Activated CD4-positive, CD25-positive, alpha-beta regulatory T cell treated with anti-CD3 and anti-CD28 coated beads, Interleukin-2, amount 50 U/mL, for 72 hours (primary cell): ENCODE measurements around the gene HNRNPA1L2.
"Not testable (repeated sequence)": the region's sequence is repeated elsewhere in the genome, so short reads cannot be mapped to it uniquely, and the experiment has no call there.

ENCODE experiments used
- DNase-seq: peaks from one replicate; pipeline ENCODE4 v3.0.0; 2021

Gene HNRNPA1L2

DNA sequence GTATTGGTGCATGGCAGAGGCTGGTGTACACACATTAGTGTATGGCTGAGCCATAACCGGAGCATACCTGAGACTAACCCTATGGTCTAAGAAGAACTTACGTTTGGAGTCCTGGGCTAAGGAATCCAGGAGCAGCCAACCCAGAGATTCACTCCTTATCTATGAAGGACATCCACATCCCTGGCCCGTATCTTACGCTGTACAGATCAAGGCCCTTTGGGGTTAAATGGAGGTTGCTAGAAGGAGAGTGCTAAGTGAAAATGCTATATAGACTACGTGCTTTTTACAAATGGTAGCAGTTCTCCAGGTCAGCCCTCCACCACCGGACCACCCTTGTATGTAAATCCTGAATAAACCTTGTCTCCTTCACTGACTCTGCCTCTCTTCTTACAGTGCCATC is 8.5 kb downstream of the HNRNPA1L2 start:
- DNase-seq: no peak

DNA sequence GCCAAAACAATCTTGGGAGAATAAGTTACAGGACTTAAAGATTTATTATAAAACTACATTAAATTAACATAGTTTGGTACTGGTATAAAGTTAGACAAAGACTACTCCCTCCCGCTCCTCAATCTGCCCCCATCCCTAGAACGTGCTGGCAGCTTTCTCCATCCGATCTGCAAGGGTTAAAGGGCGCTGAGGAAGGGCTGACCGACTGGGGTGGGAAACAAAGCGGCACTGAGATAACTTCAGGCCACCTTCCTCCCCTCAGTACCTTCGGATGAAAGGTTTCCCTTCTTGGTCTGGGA is 9.6 kb downstream of the HNRNPA1L2 start:
- no peak for DNase-seq

DNA sequence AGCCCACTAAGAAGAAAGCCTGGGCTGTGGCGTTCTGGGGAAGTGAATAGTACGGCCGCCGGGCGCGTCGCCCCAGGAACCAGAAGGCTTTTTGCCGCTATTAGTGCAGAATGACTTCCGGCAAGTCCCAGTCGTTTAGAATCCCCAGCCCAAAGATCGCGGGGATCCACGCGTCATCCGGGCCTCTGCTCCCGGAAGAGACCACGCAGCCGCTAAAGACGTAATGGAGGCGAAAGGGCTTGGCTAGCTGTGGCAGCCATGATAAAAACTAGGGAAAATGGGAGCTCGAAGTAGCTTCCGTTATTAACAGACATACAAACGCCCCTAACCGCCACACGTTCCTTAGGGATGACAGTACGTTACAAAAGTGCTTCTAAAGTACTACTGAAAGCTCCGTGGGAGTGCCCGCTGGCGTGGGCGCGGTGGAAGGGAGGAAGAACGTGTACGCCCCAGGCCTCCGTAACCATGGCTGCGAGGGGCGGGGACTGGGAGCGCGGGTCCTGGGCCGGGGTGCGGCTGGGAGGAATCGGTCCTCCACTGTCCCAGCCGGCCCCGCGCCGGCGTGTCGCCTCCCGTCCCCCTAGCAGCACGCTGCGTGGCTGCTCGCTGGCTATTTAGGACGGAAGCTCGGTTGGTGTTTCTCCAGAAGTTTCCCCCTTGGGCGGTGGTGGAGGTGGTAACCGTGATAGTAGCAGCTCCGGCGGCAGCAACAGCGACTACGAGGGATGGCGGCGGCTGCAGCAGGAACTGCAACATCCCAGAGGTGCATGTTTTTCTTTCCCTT is 10.2 kb downstream of the HNRNPA1L2 start, which contains the start of gene SUGT1:
SUGT1 (plus strand) TSS at position 641 of the 784 bp plus-strand sequence; CDS start at position 726, 85 bp downstream.
- DNase-seq: peak; percentile 91

DNA sequence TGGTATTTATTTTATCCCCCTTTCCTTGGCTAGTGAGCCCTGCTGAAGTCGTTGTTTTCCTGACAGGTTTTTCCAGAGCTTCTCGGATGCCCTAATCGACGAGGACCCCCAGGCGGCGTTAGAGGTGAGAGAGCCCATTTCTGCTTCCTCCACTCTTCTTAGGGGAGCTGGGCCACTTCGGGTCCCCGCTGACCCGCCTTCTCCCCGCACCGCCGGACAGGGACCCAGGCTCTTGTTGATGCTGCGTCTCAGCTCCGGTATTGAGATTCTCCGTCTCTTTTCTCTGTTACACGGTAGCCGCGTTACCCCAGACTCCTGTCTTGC is 10.7 kb downstream of the HNRNPA1L2 start:
- no peak for DNase-seq

DNA sequence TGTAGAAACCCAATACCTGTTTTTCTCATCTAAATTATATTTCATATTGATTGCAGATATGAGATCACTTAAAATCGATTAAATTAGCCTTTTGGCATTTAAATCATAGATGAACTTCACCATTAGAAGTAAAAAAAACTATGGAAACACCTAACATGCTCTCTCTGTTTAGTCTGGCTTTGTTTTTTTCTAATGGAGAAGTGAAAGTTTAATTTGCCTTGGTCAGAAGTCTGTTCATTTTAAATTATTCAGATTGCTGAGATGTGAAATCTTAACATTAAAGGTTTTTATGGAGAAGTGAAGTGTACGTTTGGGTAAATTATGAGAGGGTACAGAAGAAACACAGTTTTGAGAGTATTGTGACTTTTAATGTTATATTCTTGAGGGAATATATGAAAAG is 17.1 kb downstream of the HNRNPA1L2 start:
- no peak for DNase-seq

DNA sequence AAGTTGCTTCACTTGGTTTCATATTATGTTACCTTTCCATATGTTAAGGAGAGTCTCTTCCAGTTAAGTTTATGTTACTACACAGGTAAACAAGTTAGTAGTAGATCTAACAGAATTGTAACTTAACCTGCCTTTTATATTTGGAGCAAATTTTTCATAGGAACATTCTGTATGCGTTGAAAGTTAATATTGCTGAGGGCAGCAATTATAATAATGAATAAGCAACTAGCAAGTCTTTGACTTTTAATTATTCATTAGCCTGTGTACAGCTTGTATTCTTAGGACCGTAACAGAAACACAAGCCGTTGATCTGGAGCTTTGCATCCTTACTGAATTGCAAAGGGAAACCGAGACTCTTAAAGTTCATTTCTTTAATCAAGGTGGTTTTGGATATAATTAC is 22.0 kb downstream of the HNRNPA1L2 start:
- DNase-seq: no peak

DNA sequence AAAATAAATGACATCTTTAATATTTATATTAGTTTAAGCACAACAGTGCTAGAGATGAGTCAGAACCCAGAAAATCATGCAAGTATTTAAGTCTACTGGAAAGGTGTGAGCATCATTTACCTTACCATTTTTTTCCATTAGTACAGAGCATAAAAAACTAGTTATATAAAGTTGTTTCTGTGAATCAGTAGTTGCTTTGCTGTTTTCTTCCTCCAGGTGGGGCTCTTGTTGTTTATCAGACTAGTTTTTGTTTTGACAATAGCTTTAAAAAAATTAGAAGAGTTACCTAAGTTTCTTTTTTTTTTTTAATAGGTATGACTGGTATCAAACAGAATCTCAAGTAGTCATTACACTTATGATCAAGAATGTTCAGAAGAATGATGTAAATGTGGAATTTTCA is 23.1 kb downstream of the HNRNPA1L2 start:
- DNase-seq: no peak

DNA sequence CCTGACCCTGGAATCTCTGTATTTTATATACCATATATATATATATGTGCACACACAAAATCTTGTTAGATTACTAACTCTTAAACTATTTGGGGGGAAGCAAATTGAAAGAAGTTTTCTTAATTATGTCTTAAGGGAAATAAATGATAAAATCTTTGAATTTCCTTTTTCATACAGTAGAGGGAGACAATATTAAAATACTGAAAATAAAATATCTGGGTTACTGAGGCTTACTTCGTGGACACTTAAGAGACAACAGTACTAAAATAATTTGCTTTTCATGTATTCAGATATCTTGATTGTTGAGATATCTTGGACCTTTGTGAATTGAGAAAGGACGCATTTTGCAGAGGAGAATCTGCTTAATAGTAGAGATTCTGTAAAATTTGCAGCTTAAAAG is 27.4 kb downstream of the HNRNPA1L2 start:
- DNase-seq: no peak

DNA sequence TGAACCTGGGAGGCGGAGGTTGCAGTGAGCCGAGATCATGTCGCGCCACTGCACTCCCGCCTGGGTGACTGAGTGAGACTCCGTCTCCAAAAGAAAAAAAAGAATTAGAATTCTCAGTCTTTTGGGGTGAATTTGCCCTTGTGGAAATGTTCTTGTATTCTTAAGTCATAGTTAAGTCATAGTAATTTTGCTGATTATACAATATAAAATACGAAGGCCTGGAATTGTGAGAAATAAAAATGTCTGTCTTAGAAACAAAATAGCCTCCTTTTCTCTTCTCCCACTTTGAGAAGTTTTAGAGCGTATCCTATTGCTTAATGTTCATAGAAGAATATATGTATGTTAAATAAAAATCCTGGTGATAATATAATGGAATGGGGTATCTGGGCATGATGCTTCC is 28.5 kb downstream of the HNRNPA1L2 start:
- no peak for DNase-seq

DNA sequence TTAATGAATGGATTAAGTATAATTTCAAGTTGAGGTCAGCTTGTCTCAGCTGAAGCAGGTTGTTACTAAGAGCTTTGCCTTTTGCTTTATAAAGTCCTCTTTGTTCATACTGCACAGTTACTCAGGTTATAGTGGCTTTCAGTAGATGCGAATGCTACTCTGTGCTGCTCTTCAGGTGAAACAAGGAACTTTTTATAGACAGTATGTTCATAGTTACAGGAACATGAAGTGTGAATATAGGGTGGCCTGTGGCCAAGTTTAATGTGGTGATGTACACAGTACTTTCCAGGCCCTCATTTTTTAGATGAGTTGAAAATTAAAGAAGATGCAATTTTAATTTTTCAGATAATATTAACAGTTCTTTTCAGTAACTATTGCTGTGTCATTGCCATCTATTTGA is 31.2 kb downstream of the HNRNPA1L2 start:
- no peak for DNase-seq

DNA sequence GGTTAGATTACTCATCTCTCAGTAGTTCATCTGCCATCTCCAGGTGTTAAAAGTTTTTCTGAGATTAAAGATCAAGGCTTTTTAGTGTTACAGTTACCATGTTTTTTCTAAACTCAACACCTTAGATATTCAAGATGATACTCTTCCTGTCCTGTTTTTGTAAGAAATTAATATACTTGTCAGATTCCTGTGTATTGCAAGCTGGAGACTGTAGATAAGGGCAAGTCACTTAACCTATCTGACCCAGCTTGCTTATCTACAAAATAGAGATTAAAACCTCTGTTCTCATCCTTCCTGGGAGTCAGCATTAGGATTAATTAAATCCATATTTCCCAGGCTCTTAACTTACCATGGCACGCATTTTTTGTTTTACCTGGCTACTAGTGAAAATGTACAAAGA is 35.6 kb downstream of the HNRNPA1L2 start:
- no peak for DNase-seq

DNA sequence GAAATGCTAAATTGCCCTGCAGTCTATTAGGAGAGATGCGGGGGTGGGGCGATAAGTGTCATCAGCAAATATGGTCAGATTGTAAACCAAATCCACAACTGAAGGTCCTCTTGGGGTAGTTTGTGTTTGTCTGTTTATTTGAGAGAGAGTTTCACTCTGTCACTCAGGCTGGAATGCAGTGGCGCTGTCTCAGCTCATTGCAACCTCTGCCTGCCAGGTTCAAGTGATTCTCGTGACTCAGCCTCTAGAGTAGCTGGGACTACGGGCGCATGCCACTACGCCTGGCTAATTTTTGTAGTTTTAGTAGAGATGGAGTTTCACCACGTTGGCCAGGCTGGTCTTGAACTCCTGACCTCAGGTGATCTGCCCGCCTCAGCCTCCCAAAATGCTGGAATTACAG is 43.6 kb downstream of the HNRNPA1L2 start:
- DNase-seq: not testable (repeated sequence)

DNA sequence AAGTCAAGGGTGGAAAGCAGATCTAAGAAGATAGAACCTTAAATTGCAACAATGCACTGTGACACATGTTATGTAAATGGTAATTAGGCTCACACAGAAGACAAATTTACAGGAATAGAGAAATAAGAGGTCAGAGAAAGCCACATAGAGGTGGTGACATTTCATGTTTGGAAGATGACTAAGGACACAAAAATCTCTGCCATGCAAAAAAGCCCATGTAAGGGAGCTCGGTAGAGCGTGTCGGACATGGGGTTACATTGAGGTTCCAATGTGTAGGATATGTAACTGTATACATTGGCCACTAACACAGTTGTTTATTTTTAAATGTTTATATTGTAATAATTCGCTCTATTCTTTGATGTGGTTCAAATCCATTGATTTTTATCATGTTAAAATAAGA is 44.1 kb downstream of the HNRNPA1L2 start:
- no peak for DNase-seq
